ENCODE data around the gene XRCC5. TPM values are rescaled to one million over a fixed set of nuclear protein-coding genes. Genes with fewer than 3 reads are reported as not detected.

XRCC5 gene
- total and polyA plus RNA-seq, 2 donors (not counting 1 experiment from before 2014, with no cell fraction given), result 152 to 278 TPM

DNA sequence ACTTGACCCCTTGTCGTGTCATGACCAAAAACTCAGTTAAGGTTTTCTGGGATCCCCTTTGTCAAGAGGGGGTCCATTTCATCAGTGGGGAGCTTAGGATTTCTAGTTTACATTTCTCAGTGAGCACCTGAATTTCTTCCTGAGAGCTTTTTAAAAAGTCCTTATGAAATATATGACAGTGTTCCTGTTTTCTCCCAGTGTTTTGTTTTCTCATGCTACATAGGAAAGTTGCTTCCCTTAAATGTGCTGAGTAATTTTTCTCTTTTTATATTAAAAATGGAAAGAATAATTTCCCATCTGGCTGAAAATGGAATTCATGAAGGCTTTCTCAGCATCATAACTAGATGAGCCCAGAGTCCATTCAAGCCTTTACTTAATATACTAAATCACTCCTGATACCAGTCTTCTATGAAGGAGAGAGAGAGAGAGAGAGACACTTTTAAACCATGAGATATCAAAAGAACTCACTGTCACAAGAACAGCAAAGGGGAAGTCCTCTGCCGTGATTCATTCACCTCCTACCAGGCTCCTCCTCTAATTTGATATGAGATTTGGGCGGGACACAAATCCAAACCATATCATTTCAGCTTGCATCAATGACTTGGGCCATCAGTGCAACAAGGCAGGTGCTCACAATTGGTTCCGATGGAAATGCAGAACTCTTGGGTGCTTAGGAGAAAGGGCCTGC lies 61.1 kb downstream of the XRCC5 start:
- no peak overlapping the region for H3K27ac ChIP-seq (ENCODE audit: insufficient read depth, low read length)
- no peak overlapping the region for H3K9ac ChIP-seq (ENCODE audit: insufficient read depth, low read length)
- DNase-seq (ENCODE audit: low read depth in 2 of 2), result no peak
- no peaks in the 10 kb centered on the region for H3K4me1 ChIP-seq (ENCODE audit: control insufficient read depth, extremely low read depth, insufficient read depth, low read length)
- H3K4me3 ChIP-seq (replicated peaks in 1 of 4; ENCODE audit: control extremely low read depth in 1 of 4, insufficient read depth in 1 of 4, low read depth in 3 of 4, low read length in 4 of 4), result no peak overlapping the region
- H3K9me3 ChIP-seq (ENCODE audit: control insufficient read depth, insufficient read depth, low read depth, low read length), result no peaks in the 10 kb centered on the region
- TF ChIP-seq CTCF (conservative IDR thresholded peaks at IDR 0.05 in 1 of 2, IDR thresholded peaks at IDR 0.05 in 1 of 2; ENCODE audit: low read depth in 1 of 2, low read length in 2 of 2), result no peak
- no peak for TF ChIP-seq EZH2 (IDR thresholded peaks at IDR 0.05; ENCODE audit: low read length, missing control alignments)
- H3K79me2 ChIP-seq (ENCODE audit: control insufficient read depth, insufficient read depth, low read length), result peaks cover 11% of the 10 kb centered on the region
- H4K20me1 ChIP-seq (ENCODE audit: control insufficient read depth, extremely low read depth, insufficient read depth, low read length), result no peaks in the 10 kb centered on the region
- no peak overlapping the region for H3K4me2 ChIP-seq (ENCODE audit: extremely low read depth, insufficient read depth, low read length)
- no peaks in the 10 kb centered on the region for H3K27me3 ChIP-seq (ENCODE audit: control insufficient read depth, insufficient read depth, low read length)
- H2AFZ ChIP-seq (ENCODE audit: low read length), result no peak overlapping the region
- H3K36me3 ChIP-seq (ENCODE audit: control insufficient read depth, insufficient read depth, low read length), result peaks cover 4% of the 10 kb centered on the region

- H3K36me3 ChIP-seq (ENCODE audit: control insufficient read depth, insufficient read depth, low read length), result peaks cover 6% of the 10 kb centered on the region
- DNase-seq (ENCODE audit: low read depth in 2 of 2), result no peak
- TF ChIP-seq CTCF (conservative IDR thresholded peaks at IDR 0.05 in 1 of 2, IDR thresholded peaks at IDR 0.05 in 1 of 2; ENCODE audit: low read depth in 1 of 2, low read length in 2 of 2), result no peak
- TF ChIP-seq EZH2 (IDR thresholded peaks at IDR 0.05; ENCODE audit: low read length, missing control alignments), result no peak
- H3K9ac ChIP-seq (ENCODE audit: insufficient read depth, low read length), result no peak overlapping the region
- H3K4me1 ChIP-seq (ENCODE audit: control insufficient read depth, extremely low read depth, insufficient read depth, low read length), result no peaks in the 10 kb centered on the region
- H3K27ac ChIP-seq (ENCODE audit: insufficient read depth, low read length), result no peak overlapping the region
- H4K20me1 ChIP-seq (ENCODE audit: control insufficient read depth, extremely low read depth, insufficient read depth, low read length), result no peaks in the 10 kb centered on the region
- H3K9me3 ChIP-seq (ENCODE audit: control insufficient read depth, insufficient read depth, low read depth, low read length), result no peaks in the 10 kb centered on the region
- no peak overlapping the region for H3K4me2 ChIP-seq (ENCODE audit: extremely low read depth, insufficient read depth, low read length)
- peaks cover 17% of the 10 kb centered on the region for H3K79me2 ChIP-seq (ENCODE audit: control insufficient read depth, insufficient read depth, low read length)
- H3K4me3 ChIP-seq (replicated peaks in 1 of 4; ENCODE audit: control extremely low read depth in 1 of 4, insufficient read depth in 1 of 4, low read depth in 3 of 4, low read length in 4 of 4), result no peak overlapping the region
- H3K27me3 ChIP-seq (ENCODE audit: control insufficient read depth, insufficient read depth, low read length), result no peaks in the 10 kb centered on the region
- no peak overlapping the region for H2AFZ ChIP-seq (ENCODE audit: low read length)
Measured at GRCh38 chr2:216171011-216171410, 61.9 kb downstream of the XRCC5 start.

GRCh38 chr2:216172493-216172892 lies 63.3 kb downstream of the XRCC5 start:
- H3K4me3 ChIP-seq (replicated peaks in 1 of 4; ENCODE audit: control extremely low read depth in 1 of 4, insufficient read depth in 1 of 4, low read depth in 3 of 4, low read length in 4 of 4), result no peak overlapping the region
- no peaks in the 10 kb centered on the region for H3K27me3 ChIP-seq (ENCODE audit: control insufficient read depth, insufficient read depth, low read length)
- H3K9ac ChIP-seq (ENCODE audit: insufficient read depth, low read length), result no peak overlapping the region
- H3K27ac ChIP-seq (ENCODE audit: insufficient read depth, low read length), result no peak overlapping the region
- no peaks in the 10 kb centered on the region for H4K20me1 ChIP-seq (ENCODE audit: control insufficient read depth, extremely low read depth, insufficient read depth, low read length)
- H3K9me3 ChIP-seq (ENCODE audit: control insufficient read depth, insufficient read depth, low read depth, low read length), result no peaks in the 10 kb centered on the region
- peaks cover 6% of the 10 kb centered on the region for H3K36me3 ChIP-seq (ENCODE audit: control insufficient read depth, insufficient read depth, low read length)
- H3K4me1 ChIP-seq (ENCODE audit: control insufficient read depth, extremely low read depth, insufficient read depth, low read length), result no peaks in the 10 kb centered on the region
- TF ChIP-seq EZH2 (IDR thresholded peaks at IDR 0.05; ENCODE audit: low read length, missing control alignments) (no peak), CTCF (conservative IDR thresholded peaks at IDR 0.05 in 1 of 2, IDR thresholded peaks at IDR 0.05 in 1 of 2; ENCODE audit: low read depth in 1 of 2, low read length in 2 of 2) (no peak)
- H2AFZ ChIP-seq (ENCODE audit: low read length), result no peak overlapping the region
- no peak for DNase-seq (ENCODE audit: low read depth in 2 of 2)
- H3K79me2 ChIP-seq (ENCODE audit: control insufficient read depth, insufficient read depth, low read length), result peaks cover 21% of the 10 kb centered on the region
- H3K4me2 ChIP-seq (ENCODE audit: extremely low read depth, insufficient read depth, low read length), result no peak overlapping the region
